Smooth muscle cell (in vitro differentiated cells): ENCODE results near the gene KRT78. TPM values are rescaled to one million over a fixed set of nuclear protein-coding genes. Genes with fewer than 3 reads are reported as not detected.

Source experiments
- DNase-seq: peaks from one replicate; lab custom pipeline; 2025; ENCODE audit not compliant: unreplicated experiment; lab: John Stamatoyannopoulos, UW
- H2AFZ ChIP-seq: fragments of 200-600 bp; sonication (generic); 2 replicates; pipeline ENCODE4 v1.6.0; 2016; ENCODE audit warnings: antibody characterized with exemption, low read depth, mild to moderate bottlenecking
- H3F3A ChIP-seq: fragments of 200-600 bp; sonication (generic); 2 replicates; pipeline ENCODE4 v1.6.0; 2017; ENCODE audit warnings: antibody characterized with exemption, low read depth
- H3K27ac ChIP-seq: fragments of 200-600 bp; sonication (generic); 2 replicates; pipeline ENCODE4 v1.5.1; 2016; ENCODE audit warnings: low read depth, mild to moderate bottlenecking
- H3K27me3 ChIP-seq: fragments of 200-600 bp; sonication (generic); 2 replicates; pipeline ENCODE4 v1.6.1; 2016; ENCODE audit warnings: low read depth, mild to moderate bottlenecking
- H3K36me3 ChIP-seq: fragments of 200-600 bp; sonication (generic); 2 replicates; pipeline ENCODE4 v1.5.1; 2016; ENCODE audit warnings: low read depth
- H3K4me1 ChIP-seq: fragments of 200-600 bp; sonication (generic); 2 replicates; pipeline ENCODE4 v1.5.1; 2016; ENCODE audit warnings: low read depth
- H3K4me2 ChIP-seq: fragments of 200-600 bp; sonication (generic); 2 replicates; pipeline ENCODE4 v1.6.0; 2016; ENCODE audit warnings: mild to moderate bottlenecking
- H3K4me3 ChIP-seq: fragments of 200-600 bp; sonication (generic); 2 replicates; pipeline ENCODE4 v1.5.1; 2016; ENCODE audit warnings: mild to moderate bottlenecking
- H3K79me2 ChIP-seq: fragments of 200-600 bp; sonication (generic); 2 replicates; pipeline ENCODE4 v1.6.0; 2016; ENCODE audit warnings: low read depth, mild to moderate bottlenecking
- H3K9ac ChIP-seq: fragments of 200-600 bp; sonication (generic); 2 replicates; pipeline ENCODE4 v1.6.0; 2016; ENCODE audit warnings: low read depth
- H3K9me3 ChIP-seq: fragments of 200-600 bp; sonication (generic); replicated peaks from 2 replicates; pipeline ENCODE4 v1.5.1; 2016; ENCODE audit warnings: low read depth
- H4K20me1 ChIP-seq: fragments of 200-600 bp; sonication (generic); 2 replicates; pipeline ENCODE4 v1.6.0; 2016; ENCODE audit warnings: low read depth
- CTCF ChIP-seq: fragments of 200-600 bp; sonication (generic); IDR thresholded peaks from 2 replicates; pipeline ENCODE4 v1.5.1; 2017; ENCODE audit warnings: borderline replicate concordance, mild to moderate bottlenecking, antibody characterized with exemption; ENCODE audit not compliant: insufficient read depth, poor library complexity, severe bottlenecking
- WGBS: methylation state at CpG from one replicate; pipeline ENCODE4 v1.1.7; 2016; ENCODE audit warnings: low lambda C conversion rate; 5-methylcytosine and 5-hydroxymethylcytosine counted together
- polyA plus RNA-seq: library from polyadenylated mRNA; unstranded; fragments of >200 nt; fragmentation: Nextera tagmentation; extraction: Ambion mirVana; gene quantifications from 2 replicates; pipeline ENCODE4 v1.2.1, GENCODE V29; 2016
- total RNA-seq: library from RNA; depleted of rRNA; stranded (reverse); fragments of >200 nt; gene quantifications from 2 replicates; pipeline ENCODE4 v1.2.3, GENCODE V29; 2014

The KRT78 gene
- total and polyA plus RNA-seq, 2 experiments from 2014 or later, result 1.6 to 2.7 TPM

- no peaks in the 10 kb centered on the region for H3K27me3 ChIP-seq
- H3K4me3 ChIP-seq, result no peak overlapping the region
- peaks cover 7% of the 10 kb centered on the region for H3F3A ChIP-seq
- no peak overlapping the region for H3K4me2 ChIP-seq
- no peak overlapping the region for H3K9ac ChIP-seq
- no peaks in the 10 kb centered on the region for H3K79me2 ChIP-seq
- no peak for TF ChIP-seq CTCF
- no peak overlapping the region for H2AFZ ChIP-seq
- H4K20me1 ChIP-seq, result no peaks in the 10 kb centered on the region
- no peak for DNase-seq
- peaks cover 12% of the 10 kb centered on the region for H3K4me1 ChIP-seq
- WGBS, result 81% methylated on average over 4 of the region's 4 CpGs
- no peaks in the 10 kb centered on the region for H3K9me3 ChIP-seq
- H3K36me3 ChIP-seq, result no peaks in the 10 kb centered on the region
- no peak overlapping the region for H3K27ac ChIP-seq
These were observed 22.8 kb downstream of the KRT78 start for GRCh38 chr12:52825961-52826360.

- Histone ChIP-seq H4K20me1 (no peaks in the 10 kb centered on the region), H3K79me2 (no peaks in the 10 kb centered on the region), H3K27ac (no peak overlapping the region), H3K36me3 (no peaks in the 10 kb centered on the region), H3K9ac (no peak overlapping the region), H2AFZ (no peak overlapping the region), H3K4me1 (peaks cover 17% of the 10 kb centered on the region), H3K27me3 (no peaks in the 10 kb centered on the region), H3K4me3 (no peak overlapping the region), H3K9me3 (no peaks in the 10 kb centered on the region), H3K4me2 (no peak overlapping the region), H3F3A (peaks cover 7% of the 10 kb centered on the region)
- DNase-seq, result no peak
- 89% methylated on average over 5 of the region's 5 CpGs for WGBS
- no peak for TF ChIP-seq CTCF
These were observed 23.9 kb downstream of the KRT78 start for GRCh38 chr12:52824741-52825410.

- DNase-seq, result no peak
- no peaks in the 10 kb centered on the region for H3K79me2 ChIP-seq
- H2AFZ ChIP-seq, result no peak overlapping the region
- H3F3A ChIP-seq, result peaks cover 7% of the 10 kb centered on the region
- no peak for TF ChIP-seq CTCF
- H3K4me3 ChIP-seq, result no peak overlapping the region
- no peaks in the 10 kb centered on the region for H3K27me3 ChIP-seq
- H3K9me3 ChIP-seq, result no peaks in the 10 kb centered on the region
- no peak overlapping the region for H3K4me2 ChIP-seq
- no peaks in the 10 kb centered on the region for H4K20me1 ChIP-seq
- H3K4me1 ChIP-seq, result peaks cover 25% of the 10 kb centered on the region
- H3K27ac ChIP-seq, result no peak overlapping the region
- no peak overlapping the region for H3K9ac ChIP-seq
- no peaks in the 10 kb centered on the region for H3K36me3 ChIP-seq
- 91% methylated on average over 11 of the region's 15 CpGs for WGBS
These were observed 24.9 kb downstream of the KRT78 start for GRCh38 chr12:52823761-52824450.
